ENCODE measurements around the gene TNFRSF25.

DNA sequence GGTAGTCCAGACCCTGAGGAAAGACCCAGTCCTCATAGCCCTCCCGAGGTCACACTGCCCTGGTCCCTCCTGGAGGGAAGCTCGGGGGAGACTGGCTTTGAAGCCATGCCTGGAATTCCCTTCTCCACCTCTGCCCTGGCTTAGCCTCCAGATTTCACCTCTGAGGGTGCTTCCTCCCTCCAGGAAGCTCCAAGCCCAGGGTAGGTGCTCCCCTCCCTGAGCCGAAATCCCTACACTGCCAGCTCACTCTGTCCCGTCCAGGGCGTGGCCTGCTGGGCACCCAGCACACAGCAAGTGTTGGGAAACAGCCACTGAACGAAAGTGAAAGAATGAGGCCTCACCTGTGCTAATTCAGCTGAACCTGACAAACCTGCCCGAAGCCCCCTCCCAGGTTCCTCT lies 6.0 kb upstream of the TNFRSF25 start:
- TF ChIP-seq, protein P1, sequence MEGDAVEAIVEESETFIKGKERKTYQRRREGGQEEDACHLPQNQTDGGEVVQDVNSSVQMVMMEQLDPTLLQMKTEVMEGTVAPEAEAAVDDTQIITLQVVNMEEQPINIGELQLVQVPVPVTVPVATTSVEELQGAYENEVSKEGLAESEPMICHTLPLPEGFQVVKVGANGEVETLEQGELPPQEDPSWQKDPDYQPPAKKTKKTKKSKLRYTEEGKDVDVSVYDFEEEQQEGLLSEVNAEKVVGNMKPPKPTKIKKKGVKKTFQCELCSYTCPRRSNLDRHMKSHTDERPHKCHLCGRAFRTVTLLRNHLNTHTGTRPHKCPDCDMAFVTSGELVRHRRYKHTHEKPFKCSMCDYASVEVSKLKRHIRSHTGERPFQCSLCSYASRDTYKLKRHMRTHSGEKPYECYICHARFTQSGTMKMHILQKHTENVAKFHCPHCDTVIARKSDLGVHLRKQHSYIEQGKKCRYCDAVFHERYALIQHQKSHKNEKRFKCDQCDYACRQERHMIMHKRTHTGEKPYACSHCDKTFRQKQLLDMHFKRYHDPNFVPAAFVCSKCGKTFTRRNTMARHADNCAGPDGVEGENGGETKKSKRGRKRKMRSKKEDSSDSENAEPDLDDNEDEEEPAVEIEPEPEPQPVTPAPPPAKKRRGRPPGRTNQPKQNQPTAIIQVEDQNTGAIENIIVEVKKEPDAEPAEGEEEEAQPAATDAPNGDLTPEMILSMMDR (IDR thresholded peaks at IDR 0.05; ENCODE audit: low read length), result no peak
- no peak for TF ChIP-seq EZH2 (IDR thresholded peaks at IDR 0.05; ENCODE audit: borderline replicate concordance, low read length)

Data from OCI-LY1 (cell line).